ENCODE measurements around the gene PLA2R1. TPM values are rescaled to one million over a fixed set of nuclear protein-coding genes. Genes with fewer than 3 reads are reported as not detected.

Gene PLA2R1
- 13.8 and 32.0 TPM in 2 replicates for total RNA-seq

DNA sequence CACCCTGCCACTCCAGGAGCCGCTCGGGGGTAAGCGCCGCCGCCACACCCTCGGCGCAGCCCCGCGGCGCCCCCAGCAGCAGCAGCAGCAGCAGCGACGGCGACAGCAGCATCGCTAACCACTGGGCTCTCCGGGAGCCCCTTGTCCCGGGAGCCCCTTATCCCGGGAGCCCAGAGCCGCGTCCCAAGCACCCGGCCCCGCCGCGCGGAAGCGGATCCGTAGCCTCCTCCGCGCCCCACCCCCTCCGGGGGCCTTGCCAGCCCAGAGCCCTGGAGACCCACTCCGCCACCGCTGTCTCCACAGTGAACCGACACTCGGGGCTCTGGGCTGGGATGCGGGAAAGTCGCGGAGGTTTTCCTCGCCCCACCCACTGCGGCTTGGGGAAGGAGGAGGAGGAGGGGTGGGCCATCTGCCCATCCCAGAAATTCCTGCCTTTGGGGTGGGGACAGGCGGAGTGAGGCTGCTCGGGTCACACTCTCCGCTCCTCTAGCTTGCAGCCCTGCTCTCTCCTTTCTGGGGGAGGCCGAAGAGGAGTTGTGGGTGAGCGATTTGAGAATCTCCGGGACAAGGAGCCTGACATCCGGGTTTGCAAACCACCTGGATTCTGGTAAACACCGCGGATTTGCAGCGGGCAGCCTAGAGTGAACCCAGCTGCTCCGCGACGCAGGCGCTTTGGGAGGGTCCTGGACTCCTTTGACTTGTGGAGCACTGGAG is at the start of gene PLA2R1:
PLA2R1 (minus strand) TSS at position 324 of the 714 bp plus-strand sequence; CDS start at position 112, 212 bp downstream.

DNA sequence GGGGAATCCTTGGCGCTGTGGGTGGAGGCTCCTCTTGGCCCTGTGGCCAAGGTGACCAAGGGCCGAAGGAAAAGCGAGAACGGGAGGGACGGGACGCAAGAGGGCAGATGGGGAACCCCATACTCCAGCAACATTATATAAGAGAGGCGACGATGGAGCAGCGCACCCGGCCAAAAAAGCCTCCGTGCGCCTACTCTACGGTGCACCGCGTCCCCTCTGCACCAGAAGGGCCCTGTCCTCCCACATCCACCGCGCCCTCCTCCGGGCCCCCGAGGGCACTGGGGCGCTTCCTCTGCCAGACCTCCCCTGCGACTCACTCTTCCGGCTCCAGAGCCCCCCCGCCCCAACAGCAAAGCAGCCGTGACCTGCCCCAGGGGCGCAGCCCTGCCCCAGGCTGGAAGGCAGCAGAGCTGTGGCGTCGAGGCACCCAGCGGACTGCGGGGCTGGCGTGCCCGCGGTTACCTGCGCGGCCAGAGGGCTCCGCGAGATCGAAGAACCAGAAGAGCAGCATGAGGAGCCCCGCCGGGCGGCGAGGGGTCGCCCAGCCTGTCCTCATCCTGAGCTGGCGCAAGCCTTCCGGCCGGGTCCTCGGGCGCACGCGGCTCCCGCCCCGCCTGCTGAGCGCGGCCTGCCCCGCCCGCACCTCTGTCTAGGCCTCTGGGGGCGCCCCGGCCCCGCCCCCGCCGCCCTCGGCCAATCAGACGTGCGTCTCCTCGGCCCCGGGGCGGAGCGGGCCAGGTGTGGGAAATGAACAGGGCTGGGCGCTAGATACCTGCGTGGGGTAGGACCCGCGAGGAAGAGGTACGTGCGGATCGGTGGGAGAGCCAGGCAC is 158.1 kb downstream of the PLA2R1 start, which contains the start of gene LY75:
LY75 (minus strand) TSS at position 630 of the 832 bp plus-strand sequence.

Other genes starting within 250 kb of the PLA2R1 start
- 42.3 and 45.1 TPM in 2 replicates for gene LY75, start 157.9 kb downstream of the PLA2R1 start, total RNA-seq
- gene ITGB6, start 137.7 kb upstream of the PLA2R1 start, total RNA-seq: under 0.01 and 0.10 TPM in 2 replicates